NCI-H2081 treated with DMSO at 0.1 percent for 48 hours (cell line): ENCODE results near the gene MEDAG.

Source experiments
- DNase-seq: peaks from one replicate; lab custom pipeline; 2025; lab: John Stamatoyannopoulos, UW

The MEDAG gene

DNA sequence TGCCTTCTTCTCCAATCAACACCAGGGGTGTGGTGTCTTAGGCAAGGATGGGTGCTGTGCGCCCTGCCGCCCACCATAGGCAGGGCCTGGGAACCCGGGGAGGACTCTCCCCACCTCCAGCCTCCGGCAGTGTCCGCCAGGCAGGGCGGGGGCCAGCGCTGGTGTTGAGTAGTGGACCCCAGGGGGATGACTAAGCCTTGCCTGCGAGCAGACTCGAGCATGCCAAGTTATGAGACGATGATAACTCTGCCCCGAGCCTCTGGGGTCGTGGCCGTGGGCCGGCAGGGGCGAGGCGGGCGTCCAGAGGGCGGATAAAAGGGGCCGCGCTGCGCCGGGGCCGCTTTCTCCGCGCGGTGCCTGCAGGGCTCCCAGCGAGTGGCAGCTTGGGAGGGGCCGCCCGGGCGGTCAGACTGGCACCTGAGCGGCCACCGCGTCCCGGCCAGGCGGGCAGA lies at the start of gene MEDAG:
Gene MEDAG, plus strand, starts transcription at position 340 of the 452 bp plus-strand sequence. CDS start 245 bp downstream, outside the sequence.
- no peak for DNase-seq

DNA sequence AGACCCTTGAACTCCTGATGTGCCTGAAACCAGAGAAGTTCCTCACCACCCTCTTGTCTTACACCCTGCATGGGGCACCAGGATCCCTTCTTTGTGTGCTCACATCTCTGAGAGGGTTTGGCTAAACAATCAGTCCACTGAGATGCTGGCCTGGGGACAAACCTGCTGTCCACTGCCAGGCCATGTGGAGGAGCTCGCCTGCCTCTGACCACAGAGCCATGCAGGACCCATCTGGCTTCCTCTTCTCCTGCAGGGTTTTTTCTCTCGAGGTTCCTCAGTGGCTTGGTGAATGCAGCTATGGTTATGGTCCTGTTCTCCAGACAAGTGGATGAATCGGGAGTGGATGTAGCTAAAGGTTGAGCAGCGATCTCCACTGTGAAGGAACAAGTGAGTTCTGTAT lies 49.1 kb upstream of the MEDAG start:
- DNase-seq: no peak

DNA sequence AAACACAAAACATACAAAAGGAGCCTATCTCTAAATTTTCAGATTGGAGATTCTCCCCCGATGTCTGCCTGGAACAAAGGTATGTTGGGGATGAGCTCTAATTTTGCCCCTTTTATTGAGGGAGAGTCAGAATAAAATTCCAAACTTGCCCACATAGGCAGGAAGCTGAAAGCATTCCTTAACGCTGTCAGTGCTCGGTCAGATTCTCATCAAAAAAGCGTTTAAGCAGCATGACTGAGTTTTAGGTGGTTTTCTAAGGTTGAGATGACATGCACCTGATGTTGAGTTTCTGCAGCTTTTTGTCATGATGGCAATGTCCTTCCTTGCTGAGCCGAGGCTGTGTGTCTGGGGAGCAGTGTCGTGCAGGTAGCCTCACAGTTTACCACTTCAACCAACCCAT lies 48.4 kb upstream of the MEDAG start:
- DNase-seq: no peak

DNA sequence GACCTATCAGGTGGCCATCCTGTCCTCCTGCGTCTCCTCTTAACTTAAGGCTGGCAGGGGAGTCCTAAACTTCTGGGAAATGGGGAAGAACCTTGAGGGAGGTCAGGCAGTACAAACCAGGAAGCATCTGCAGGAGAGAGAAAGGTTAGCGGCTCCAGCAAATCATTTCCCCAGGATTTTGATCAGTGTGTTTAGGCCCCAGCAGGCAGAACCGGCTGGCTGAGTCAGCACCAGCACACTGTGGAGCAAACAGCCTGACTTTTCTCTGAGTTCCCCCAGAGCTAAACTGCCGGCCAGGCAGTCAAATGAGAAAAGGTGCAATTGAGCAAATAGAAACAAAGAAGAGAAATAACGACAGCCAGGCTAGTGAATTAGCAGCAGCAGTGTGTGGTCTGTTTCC lies 46.7 kb upstream of the MEDAG start:
- no peak for DNase-seq

DNA sequence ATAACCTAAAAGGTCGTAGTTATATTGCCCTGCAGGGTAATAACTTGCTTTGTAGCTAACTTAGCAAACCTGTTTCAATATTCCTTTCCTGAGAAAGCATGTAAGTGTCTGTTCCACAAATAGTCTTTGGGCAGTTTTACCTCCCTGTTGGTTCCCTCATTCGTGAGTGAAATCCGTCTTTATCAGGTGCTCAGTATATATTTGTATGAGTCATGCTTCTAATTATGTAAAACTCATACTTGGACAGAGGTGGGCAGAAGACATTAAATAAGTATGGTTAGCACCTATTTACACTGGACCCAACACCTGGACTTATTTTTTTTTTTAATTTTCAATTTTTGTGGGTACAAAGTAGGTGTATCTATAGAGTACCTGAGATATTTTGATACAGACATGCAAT lies 44.9 kb upstream of the MEDAG start:
- no peak for DNase-seq

DNA sequence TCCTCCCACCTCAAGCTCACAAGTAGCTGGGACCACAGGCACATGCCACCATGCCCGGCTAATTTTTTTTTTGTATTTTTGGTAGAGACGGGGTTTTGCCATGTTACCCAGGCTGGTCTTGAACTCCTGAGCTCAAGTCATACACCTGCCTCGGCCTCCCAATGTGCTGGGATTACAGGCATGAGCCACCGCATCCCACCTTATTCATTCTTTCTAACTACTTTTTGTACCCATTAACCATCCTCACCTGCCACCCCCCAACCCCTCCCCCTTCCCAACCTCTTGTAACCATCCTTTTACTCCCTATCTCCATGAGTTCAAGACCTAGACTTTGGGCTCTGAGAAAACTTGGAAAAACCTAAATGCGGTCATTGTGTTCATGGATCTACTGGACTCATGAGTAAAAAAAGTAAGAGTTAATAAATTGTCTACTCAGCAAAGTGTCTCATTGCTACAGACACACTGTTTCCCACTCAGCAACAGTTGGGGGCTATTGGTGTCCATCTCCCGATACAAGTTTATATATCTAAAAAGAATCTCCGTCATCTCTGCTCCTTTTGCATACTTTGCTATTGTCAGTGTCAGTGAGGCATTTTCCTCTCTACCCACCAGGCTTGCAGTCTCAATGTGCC lies 44.1 kb upstream of the MEDAG start:
- no peak for DNase-seq

DNA sequence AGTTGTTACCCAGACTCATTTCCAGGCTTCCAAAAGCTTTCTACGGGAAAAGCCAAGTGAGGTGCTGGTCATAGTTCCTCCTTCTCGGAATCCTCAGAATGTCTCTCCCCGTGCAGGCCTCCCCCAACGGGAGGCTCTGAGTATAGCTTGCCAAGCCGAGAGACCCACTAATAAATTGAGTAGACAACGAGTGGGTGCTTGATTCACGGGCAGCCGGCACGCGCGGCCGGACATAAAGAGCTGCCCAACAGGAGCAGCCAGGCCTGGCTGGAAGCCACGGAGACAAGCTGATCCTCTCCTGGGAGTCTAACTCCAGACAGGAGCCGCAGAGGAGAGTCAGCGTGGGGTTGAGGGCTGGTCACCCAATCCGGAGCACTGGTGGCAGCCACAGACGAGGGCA lies 43.4 kb upstream of the MEDAG start:
- no peak for DNase-seq

DNA sequence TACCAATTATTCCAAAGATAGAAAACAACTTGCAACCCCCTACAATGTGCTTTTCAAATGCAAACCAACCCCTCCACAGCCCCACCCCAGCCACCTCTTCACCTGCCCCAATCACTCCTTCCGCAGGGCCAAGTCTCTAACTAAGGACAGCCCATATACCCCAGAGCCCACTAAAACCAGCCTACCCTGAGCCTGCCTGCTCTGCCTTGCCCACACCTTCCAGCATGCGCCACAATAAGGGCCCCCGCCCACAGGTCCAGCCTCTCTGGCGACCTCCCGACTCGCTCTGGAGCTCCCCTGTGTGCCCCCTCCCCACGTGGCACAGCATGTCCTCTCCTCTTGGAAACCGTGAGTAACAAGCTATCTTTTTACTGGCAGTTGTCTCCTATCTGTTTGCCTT lies 42.8 kb upstream of the MEDAG start:
- DNase-seq: no peak

DNA sequence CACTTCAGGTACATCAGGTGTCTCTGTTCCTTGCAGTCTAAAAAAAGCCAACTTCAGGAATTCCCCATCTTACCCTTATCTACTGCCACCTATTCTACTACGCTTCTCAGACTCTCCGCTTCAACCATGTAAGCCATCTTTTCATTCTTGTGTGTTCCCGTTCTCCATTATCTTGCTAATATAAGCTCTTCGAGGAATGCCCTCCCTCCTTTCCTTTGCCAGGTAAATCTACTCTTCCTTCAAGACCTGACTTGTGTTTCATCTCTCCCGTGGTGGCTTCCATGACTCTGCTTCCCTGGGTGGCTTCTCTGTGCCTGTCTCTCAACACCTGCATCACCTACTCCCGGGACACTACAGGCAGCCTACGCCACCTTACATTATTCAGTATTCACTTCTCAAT lies 42.3 kb upstream of the MEDAG start:
- DNase-seq: no peak

DNA sequence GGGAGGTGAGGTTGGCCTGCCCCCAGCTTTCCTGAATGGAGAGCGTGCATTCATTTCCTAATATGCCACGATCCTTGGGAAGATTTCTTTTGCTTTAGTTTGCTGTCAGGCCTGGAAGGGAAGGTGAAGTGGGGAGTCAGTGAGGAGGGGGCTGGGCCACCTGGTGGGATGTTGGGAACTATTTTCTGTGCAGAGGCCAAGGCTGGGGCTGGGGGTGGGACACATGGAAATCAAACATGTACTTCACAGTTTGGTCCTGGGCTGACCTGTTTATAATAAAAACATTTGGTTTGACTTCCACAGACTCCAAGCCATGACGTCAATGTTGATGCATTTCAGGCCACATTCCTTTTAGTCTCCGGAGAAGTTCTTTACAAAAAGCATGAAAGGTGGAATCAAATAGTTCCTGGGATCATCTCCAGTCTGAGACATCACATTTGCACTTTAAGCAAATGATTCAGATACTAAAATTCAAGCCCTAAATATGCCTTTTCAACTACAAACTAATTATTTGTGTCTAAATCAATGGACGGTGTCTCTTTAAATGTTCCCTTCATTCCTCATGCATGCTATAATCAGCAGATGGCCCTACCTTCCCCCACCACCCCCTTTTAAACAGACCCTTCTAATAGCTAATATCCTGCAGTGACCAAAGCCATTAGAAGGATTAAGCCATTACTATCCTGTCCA lies 41.5 kb upstream of the MEDAG start:
- DNase-seq: no peak

DNA sequence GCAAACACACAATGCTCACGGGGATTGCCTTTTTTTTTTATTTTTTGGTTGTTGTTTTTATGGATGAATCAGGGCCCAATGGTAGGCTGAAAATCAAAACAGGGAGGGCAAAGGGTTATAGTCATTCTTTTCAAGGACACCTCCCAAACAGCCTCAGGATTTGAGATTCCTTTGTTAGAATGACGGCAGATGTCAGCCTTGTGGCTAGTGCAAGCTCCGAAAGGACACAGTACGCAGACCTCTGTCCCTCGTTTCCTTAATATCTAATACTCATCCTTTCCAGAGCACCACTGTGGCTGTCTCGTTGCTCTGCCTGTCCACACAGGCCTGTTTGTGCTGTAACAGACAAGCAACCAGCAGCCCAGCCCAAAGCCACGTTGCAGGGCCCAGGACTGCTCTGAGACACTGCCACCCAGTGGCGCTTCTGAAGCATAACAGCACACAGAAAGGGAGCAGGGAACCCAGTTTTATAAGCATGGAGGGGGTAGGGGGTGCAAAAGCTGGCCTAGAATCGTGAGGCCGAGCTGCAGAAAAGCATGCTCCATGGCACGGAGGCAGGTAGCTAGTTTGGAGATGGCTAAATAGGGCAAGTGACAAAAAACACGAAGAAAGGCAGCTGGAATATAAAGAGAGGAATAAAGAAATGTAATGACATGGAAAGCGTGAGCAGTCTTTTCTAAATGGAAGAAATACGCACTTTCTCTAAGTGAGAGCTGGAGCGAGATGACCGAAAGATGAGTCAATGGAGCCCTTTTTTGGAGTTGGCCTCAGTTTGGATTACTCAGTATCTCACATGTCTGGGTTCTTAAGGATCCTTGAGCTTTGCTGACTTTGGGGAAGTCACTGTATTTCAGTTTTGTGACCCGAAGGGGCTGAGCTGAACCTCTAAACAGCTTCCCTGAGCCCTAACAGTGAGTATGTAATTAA lies 40.7 kb upstream of the MEDAG start:
- peak; percentile 6 for DNase-seq

DNA sequence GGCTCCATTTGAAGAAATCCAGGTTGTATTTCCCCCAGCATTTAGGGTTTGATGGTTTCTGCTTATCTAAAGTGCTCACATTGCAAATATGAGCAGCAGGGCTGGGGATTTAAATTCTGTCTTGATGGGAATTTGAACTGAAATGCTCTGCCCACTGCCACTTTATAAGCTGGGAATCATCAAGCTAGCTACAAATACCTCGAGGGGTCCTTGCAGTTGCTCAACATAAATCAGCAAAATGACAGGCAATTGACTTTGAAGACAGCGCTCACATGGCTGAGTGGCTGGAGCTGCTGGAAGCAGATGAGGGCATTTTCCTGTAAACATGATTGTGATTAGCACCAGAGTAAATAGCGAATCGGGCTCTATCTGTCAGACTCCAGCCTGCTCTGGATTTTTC lies 39.4 kb upstream of the MEDAG start:
- no peak for DNase-seq

DNA sequence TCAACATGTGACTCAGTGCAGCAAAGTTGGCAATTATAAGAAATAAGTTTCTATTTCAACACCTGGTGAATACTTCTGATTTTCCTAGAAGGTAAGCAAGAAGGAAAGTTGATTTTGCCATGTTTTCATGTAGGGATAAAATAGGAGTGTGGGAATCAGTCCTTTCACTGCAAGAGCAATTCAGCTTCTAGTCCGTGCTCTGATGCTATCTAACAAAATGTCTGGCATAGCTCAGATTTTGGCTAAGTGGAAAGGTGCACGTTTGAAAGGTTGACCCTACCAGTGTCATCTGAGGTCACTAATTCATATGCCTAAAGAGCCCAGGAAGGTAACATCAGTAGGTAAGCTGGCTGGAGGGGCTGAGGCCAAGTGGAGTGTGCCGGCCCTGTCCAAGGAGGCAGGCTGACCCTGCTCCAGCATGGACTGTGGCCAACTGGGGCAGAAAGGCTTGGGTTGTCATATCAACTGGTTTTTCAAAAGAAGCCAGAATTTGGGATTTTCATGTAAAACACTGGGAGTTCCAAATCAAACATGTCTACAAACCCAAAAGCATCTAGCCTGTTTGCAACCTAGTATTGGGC lies 38.9 kb upstream of the MEDAG start:
- no peak for DNase-seq

DNA sequence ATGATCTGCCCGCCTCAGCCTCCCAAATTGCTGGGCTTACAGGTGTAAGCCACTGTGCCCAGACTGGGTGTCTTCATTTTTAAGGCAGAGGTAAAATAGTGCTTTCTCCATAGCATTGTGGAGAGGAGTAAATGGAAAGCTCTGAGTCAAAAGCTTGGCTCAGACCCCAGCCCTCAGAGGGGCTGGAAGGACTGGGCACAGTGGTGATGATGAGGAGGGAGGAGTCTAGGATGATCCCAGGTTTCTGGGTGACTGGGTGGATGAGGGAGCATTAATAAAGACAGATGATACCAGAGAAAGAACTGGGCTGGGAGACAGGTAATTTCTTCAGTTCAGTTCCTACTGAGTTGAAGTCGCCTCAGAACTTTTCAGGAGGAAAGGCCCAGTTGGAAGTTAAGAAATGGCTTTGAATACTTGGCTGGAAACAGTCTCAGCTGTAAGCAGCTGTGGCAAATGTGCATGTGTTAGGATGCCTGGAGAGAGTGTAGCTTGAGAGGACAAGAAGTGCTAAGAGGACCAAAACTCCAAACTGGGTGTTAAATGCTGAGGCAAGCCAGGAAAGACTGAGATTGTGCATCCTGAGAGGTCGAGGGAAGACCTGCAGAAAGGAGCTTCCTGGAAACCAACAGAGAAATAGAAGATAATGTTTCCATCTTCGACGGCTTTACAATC lies 37.1 kb upstream of the MEDAG start:
- no peak for DNase-seq

DNA sequence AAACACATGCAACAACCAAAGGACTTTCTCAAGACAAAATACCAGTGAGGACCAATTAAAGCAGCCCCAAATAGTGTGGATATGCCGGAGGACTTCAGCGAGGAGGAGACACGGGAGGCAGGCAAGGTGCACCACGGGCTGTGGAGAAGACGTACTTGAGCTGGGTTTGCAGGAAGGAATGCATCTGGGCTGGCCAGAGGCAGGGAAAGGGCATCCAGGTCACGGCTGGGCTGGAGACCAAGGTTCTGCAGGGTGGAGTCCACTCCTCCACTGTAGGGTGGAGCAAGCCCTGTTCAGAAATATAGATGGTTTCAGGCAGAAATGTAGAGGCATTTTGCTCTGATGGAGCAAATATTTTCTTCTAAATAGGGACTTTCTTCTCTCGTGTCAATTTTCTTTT lies 36.6 kb upstream of the MEDAG start:
- DNase-seq: no peak

DNA sequence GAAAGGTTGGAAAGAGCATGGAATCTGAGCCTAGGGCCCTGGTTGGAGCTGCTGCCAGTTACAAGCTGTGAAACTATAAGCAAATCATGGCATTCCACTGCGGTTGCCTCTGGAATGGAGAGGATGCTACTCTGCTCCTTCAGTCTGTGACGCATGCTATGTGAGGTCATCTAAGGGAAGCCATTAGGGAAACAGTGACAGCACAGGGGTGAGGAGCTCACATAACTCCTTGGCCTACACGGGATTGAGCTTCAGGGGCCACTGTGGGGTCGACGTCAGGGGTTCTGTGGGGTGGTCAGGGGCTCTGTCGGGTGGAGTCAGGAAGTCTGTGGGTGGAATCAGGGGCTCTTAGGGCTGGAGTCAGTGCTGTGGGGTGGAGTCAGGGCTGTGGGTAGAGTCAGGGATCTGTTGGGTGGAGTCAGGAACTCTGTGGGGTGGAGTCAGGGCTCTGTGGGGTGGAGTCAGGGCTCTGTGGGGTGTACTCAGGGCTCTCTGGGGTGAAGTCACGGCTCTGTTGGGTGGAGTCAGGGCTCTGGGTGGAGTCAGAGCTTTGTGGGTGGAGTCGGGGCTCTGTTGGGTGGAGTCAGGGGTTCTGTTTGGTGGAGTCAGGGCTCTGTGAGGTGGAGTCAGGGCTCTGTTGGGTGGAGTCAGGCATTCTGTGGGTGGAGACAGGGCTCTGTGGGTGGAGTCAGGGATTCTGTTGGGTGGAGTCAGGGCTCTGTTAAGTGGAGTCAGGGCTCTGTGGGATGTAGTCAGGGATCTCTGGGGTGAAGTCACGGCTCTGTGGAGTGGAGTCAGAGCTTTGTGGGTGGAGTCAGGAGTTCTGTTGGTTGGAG lies 35.8 kb upstream of the MEDAG start:
- DNase-seq: no peak

DNA sequence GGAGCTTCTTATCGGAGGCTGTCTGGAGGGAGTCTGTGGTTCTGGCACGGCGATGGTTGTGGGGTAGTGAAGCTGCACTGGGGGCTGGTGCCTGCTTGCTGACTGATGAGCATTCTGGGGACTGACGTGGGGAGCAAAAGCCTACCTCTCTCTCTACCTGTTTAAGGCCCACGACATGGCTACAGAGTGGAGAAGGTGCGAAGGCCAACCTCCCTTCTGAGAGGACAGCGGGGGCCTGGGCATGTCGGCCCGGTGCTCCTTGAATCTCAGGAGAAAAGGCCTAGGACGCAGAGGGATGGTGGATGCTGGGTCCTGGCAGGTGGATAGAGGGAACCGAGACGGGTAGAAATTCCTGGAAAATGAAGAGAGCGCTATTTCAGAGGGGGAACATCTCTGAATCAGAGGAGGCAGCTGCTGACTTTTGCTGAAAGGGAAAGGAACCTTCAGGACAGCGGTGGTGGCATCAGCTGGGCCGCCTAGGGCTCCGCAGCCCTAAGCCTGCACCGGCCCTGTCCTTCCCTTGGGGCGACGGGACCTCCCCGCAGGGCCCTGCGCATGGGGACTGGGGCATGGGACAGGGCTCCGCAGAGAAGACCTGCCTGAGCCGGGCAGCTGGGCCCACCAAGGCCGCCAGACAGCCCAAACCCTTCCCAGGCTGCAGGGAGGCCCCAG lies 35.0 kb upstream of the MEDAG start:
- no peak for DNase-seq

DNA sequence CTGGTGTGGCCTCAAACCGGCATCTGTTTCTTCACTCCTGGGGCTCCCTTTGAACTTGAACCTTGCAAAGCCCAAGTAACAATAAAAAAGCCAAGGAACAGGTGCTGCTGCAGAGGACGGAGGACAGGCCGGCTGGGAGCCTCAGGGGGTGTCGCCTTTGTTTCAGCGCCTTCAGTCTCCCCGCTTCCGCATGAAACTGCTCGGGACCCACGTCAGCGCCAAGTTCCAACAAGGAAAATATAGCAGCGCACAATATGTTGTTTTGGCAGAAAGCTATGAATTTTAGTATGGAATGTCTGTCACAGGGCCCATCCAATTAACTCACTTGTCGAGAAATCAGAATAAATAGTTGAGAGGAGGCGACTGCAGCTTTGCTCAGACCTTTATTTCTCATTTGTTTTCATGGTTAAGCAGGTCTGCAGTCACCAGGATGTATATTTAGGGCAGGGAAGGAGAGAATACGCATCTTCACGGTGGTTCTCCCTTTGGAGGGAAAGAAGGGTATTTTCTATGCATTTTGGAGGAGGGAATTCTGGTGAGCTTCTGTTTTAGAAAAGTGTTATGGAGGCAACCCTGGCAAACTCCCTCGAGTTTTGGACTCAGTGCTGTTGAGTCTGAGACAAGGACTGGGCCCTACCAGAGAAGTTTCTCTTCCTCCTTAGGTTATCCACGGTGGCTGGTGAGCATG lies 34.3 kb upstream of the MEDAG start:
- DNase-seq: no peak

DNA sequence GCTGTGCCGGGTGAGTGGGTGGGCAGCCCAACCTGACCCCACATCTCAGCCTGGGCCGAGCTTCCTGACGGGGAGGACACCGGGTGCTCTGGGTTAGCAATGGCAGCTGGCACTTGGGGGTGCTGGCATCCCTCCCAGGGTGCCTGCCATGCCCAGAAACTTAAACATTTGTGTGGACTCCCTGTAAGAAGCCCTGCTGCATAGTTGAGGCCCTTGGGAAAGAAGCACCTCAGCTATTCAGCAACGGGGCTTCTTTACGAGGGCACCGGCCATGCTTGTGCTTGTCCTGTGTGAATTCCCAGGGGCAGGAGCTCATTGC lies 33.8 kb upstream of the MEDAG start:
- DNase-seq: no peak
